NCI-H526 (cell line): ENCODE measurements around the gene GNAT1.

Experiments used
- DNase-seq, 2 experiments: peaks; one replicate each; lab custom pipeline; 2025; lab: John Stamatoyannopoulos, UW

Gene GNAT1

GRCh38 chr3:50190936-50191660 lies at the start of gene GNAT1:
TSS of gene GNAT1 (plus strand) at chr3:50191610. CDS start at chr3:50191726, 116 bp downstream.
- DNase-seq, result no peak

GRCh38 chr3:50146316-50146901 lies 45.0 kb upstream of the GNAT1 start:
- DNase-seq, result no peak

- DNase-seq, result no peak
These were observed 44.4 kb upstream of the GNAT1 start for GRCh38 chr3:50147016-50147415.

GRCh38 chr3:50147447-50147846 lies 44.0 kb upstream of the GNAT1 start:
- no peak for DNase-seq

- DNase-seq, result no peak
These were observed 43.5 kb upstream of the GNAT1 start for GRCh38 chr3:50147861-50148260.

GRCh38 chr3:50150404-50150750 lies 41.0 kb upstream of the GNAT1 start:
- DNase-seq, result no peak

GRCh38 chr3:50150863-50151686 lies 40.3 kb upstream of the GNAT1 start:
- DNase-seq, result peak; percentile 69 to 74

GRCh38 chr3:50151728-50152127 lies 39.7 kb upstream of the GNAT1 start:
- no peak for DNase-seq

- DNase-seq, result no peak
These were observed 37.5 kb upstream of the GNAT1 start for GRCh38 chr3:50153782-50154475.

- peak in 1 of 2 experiments; percentile 17 for DNase-seq
These were observed 37.0 kb upstream of the GNAT1 start for GRCh38 chr3:50154476-50154839.

- peak in 1 of 2 experiments; percentile 87 for DNase-seq
These were observed 36.4 kb upstream of the GNAT1 start, which contains the start of gene SEMA3F for GRCh38 chr3:50154840-50155490. TSS of gene SEMA3F (plus strand) at chr3:50155324. CDS start at chr3:50159623, 4,299 bp downstream.

- DNase-seq, result no peak
These were observed 35.9 kb upstream of the GNAT1 start for GRCh38 chr3:50155491-50155878.

- peak in 1 of 2 experiments; percentile 43 for DNase-seq
These were observed 35.5 kb upstream of the GNAT1 start for GRCh38 chr3:50155891-50156290.

GRCh38 chr3:50156549-50157493 lies 34.6 kb upstream of the GNAT1 start:
- no peak for DNase-seq

GRCh38 chr3:50157827-50158529 lies 33.4 kb upstream of the GNAT1 start:
- DNase-seq, result no peak

- DNase-seq, result no peak
These were observed 32.8 kb upstream of the GNAT1 start for GRCh38 chr3:50158530-50159146.

- no peak for DNase-seq
These were observed 30.8 kb upstream of the GNAT1 start for GRCh38 chr3:50160561-50160983.

GRCh38 chr3:50161320-50161719 lies 30.1 kb upstream of the GNAT1 start:
- no peak for DNase-seq
